Vein endothelial cell (primary cell): ENCODE measurements around the gene GLA. TPM values are rescaled to one million over a fixed set of nuclear protein-coding genes. Genes with fewer than 3 reads are reported as not detected.

ENCODE experiments used
- total RNA-seq: library from RNA; depleted of rRNA; stranded (reverse); fragments of >200 nt; gene quantifications from 2 replicates; pipeline ENCODE4 v1.2.3, GENCODE V29; 2012

GLA gene
- 24.8 and 30.4 TPM in 2 replicates for total RNA-seq

DNA sequence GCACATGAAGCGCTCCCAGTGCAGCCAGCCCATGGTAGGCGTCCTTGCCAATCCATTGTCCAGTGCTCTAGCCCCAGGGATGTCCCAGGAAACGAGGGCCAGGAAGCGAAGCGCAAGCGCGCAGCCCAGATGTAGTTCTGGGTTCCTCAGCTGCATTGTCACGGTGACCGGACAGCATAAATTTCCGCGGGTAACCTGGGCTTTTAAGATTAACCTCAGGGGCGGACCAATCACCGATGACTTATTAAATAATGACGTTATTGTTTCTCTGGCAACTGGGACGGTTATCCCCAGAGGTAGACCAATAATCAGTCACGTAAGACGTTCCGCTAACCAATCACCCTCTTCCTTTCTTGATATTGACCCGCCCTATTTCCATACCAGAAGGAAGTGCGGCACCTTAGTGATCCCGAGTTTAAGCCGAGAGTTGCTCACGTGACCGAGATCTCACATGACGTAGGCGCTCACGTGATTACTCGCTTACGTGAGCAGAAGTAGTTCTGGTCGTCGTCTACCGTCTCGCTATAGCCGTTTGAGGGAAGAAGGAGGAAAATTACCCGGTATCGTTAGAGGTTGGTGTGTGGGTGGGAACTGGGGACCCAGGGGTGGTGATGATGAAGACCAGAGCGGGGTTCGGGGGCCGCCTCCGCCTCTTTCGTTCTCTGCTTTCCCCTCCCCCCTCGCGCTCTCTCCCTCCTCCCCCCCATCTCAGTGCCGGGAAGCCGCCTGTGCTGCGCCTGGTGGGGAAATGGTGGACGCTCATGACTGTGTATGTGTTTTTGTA, at the start of gene GLA, which contains the start of gene HNRNPH2:
Gene GLA, minus strand, starts transcription at position 178 of the 784 bp plus-strand sequence. Its CDS starts 22 bp downstream, at position 156.
Gene HNRNPH2, plus strand, starts transcription at position 475 of the 784 bp plus-strand sequence. CDS start 3,767 bp downstream, outside the sequence.

DNA sequence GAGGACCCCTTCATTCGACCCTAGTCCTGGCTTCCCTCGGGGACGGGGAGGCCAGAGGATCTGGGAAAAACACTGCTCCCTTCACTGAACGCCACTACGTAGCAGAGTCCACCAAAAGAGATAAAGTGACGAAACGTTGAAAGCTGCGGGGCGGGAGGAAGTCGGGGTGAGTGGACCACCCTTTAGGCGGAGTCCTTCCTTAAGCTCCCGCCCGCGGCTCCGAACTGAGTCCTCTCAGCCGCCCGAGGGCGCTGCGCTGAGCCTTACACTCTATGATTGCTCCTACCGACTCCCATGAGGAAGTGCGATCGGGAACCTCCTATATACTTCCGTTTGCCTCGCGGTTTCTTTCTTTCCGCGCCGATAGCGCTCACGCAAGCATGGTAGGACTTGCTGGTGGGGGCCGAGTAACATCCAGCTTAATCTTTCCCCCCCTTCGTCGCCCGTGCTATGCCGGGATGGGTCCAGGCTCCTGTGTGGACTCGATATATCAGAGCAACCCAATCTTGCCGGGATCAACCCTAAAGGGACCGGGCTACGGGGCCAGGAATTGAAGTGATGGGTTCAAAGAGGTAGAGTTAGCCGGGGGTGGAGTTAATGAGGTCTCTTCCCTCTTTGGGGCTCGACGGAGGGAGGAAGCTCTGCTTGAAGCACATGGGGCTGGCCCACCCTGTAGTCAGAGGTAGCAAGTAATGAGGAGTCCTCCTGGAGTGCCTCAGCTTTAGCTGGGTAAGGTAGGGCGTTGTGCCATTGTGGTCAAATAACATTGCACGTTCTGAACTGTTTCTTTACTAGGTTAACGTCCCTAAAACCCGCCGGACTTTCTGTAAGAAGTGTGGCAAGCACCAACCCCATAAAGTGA, 16.8 kb downstream of the GLA start, which contains the start of gene RPL36A:
Gene RPL36A, plus strand, starts transcription at position 348 of the 862 bp plus-strand sequence. Its CDS starts 33 bp downstream, at position 381.

DNA sequence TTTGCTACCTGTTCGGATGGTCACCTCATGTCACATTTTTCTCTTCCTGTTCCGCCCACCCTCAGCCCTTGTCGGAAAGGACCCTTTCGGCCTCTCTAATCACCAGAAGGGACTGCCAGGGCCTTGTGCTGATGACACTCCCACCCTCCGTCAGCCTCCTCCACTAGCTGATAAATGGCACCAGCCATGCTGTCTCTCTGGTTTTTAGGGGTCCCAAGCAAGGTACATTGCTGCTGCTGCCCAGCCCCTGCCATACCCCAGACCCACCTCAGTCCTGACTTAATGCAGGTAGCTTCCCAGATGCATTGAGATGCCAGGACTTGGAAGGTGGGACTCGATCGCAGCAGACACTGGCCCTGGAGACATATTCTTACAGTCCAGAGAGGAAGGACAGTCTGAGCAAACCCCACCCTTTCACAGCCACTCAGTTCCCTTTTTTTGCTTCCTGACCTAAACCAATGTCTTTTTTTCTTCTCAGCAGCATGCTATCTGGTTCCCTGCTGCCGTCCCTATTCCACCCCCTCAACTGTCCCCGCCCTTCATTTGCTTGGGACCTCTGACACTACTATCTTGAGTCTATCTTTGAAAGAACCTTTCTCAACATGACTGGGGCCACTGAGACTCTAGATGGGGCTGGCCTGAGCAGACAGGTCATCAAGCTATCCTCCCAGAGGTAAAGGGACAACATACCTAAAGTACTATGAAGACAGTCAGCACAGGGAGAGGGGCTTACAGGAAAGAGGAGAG, 21.8 kb downstream of the GLA start, which contains the start of gene BTK:
Gene BTK, minus strand, starts transcription at position 397 of the 747 bp plus-strand sequence. CDS start 10,907 bp downstream, outside the sequence.

DNA sequence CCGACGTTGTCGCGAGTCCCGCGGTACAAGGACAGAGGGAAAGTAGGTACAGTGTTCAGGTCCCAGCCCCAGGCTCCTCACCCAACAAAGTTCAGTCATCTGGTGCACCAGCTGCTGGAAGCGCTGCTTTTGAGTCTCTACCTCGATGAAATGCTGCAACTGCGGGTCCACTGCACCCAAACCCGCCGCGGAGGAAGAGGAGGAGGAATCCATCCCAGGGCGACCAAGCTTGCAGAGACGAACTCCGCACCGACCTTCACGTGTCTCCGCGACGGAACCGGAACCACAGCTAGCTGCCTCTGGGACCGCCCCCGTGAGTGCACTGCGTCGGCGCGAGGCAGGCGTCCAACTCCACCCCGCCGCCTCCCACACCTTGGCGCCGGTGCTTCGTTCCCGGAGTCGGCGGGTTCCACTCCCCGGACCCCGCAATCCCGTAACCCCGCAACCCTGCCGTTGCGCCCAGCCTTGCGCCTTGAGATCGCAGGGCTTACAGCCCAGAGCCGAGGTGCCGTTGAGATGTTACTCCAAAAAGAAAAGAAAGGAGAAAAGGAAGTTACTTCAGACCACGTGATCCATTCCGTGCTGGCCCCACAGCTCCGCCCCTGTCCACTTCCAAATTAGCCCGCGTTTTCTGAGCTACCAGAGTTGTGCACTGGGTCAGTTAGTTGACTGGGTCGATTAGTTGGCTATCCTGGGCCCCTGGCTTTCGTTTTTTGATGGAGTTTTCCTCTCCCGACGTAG, 59.1 kb downstream of the GLA start, which contains the start of gene TIMM8A:
Gene TIMM8A, minus strand, starts transcription at position 291 of the 741 bp plus-strand sequence. Its CDS starts 78 bp downstream, at position 213.

Other genes with a start within 250 kb of the GLA start
- gene DRP2, start 188.1 kb downstream of the GLA start, total RNA-seq: 0.33 and 0.48 TPM in 2 replicates
- gene TAF7L, start 116.6 kb downstream of the GLA start, total RNA-seq: 0.33 and 0.38 TPM in 2 replicates
- 4.9 and 5.2 TPM in 2 replicates for gene TIMM8A, start 59.2 kb downstream of the GLA start, total RNA-seq
- not detected in 2 replicates for gene BTK, start 21.7 kb downstream of the GLA start, total RNA-seq
- gene RPL36A, start 16.9 kb downstream of the GLA start, total RNA-seq: 106 and 874 TPM in 2 replicates
- gene HNRNPH2, start 297 bp upstream of the GLA start, total RNA-seq: 53.9 and 68.6 TPM in 2 replicates
- 5.2 and 5.7 TPM in 2 replicates for gene ARMCX4, start 77.5 kb upstream of the GLA start, total RNA-seq
- 23.8 and 26.2 TPM in 2 replicates for gene ARMCX1, start 142.6 kb upstream of the GLA start, total RNA-seq
- gene ARMCX6, start 210.1 kb upstream of the GLA start, total RNA-seq: 38.5 and 40.3 TPM in 2 replicates
- 44.4 and 47.6 TPM in 2 replicates for gene ARMCX3, start 215.2 kb upstream of the GLA start, total RNA-seq